ENCODE measurements around the gene TBCE.
"Not testable (repeated sequence)": the region's sequence is repeated elsewhere in the genome, so short reads cannot be mapped to it uniquely, and the experiment has no call there.

TBCE gene

GRCh38 chr1:235457856-235458255, 90.6 kb downstream of the TBCE start:
- DNase-seq: not testable (repeated sequence)

DNA sequence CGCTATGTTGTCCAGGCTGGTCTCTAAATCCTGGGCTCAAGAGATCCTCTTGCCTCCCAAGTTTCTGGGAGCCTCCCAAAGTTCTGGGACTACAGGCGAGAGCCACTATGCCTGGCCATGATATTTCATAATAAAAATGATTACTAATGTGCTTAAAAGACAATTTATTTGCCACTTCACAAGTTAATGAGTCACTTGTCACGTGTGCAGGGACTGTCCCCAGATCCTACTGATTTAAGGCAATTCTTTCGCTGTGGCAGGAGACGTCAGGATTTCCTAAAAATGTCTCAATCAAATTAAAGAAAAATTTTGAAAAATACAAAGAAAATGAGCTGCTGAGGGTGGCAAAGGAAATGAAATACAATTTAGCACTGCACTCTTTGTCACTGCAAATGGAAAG, 93.5 kb downstream of the TBCE start:
- no peak for DNase-seq

- no peak for DNase-seq
Observed at GRCh38 chr1:235461954-235462353, 94.7 kb downstream of the TBCE start.

GRCh38 chr1:235462832-235463231, 95.6 kb downstream of the TBCE start:
- not testable (repeated sequence) for DNase-seq

GRCh38 chr1:235465066-235465465, 97.8 kb downstream of the TBCE start:
- no peak for DNase-seq

DNA sequence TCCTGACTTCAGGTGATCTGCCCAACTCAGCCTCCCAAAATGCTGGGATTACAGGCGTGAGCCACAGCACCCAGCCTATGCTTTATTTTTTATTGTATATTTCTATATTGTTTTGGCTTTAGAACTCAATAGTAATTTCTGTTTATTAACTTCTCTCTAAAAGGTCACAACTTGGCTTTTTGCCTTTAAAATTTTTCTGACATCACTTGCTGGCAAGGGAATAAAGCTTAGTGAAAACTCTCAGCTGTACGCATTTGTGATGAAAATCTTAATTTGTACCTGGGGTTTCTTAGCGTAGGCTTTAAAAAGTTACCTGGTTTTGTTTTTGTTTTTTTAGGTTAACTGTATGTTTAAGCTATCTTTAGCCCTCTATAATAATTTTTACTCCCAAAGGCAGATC, 100.8 kb downstream of the TBCE start:
- DNase-seq: no peak

DNA sequence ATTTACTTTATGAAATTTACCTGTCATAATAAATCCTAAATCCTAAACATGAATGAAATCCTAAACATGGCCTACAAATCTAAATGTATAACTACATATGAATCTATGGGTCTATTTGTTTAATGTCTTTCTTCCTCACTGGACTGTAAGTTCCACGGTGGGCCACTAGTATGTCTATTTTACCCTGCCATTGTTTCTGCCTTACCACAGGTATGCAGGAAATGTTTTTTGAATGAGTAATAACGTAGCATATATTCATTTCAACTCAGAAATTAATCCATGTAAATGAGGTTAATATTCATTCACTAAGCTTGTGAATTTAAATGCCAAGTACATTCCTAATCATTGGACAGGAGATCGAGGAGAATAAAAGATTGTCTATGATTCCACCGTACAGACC, 101.7 kb downstream of the TBCE start:
- DNase-seq: no peak

DNA sequence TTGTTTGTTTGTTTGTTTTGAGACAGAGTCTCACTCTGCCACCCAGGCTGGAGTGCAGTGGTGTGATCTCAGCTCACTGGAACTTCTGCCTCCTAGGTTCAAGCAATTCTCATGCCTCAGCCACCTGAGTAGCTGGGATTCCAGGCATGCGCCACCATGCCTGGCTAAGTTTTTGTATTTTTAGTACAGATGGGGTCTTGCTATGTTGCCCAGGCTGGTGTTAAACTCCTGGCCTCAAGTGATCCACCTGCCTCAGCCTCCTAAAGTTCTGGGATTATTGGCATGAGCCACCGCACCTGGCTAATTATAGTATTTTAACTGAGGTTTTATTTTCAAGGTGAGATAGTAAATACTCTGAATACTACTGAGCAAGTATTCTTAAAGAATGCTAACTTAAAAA, 102.7 kb downstream of the TBCE start:
- DNase-seq: not testable (repeated sequence)

DNA sequence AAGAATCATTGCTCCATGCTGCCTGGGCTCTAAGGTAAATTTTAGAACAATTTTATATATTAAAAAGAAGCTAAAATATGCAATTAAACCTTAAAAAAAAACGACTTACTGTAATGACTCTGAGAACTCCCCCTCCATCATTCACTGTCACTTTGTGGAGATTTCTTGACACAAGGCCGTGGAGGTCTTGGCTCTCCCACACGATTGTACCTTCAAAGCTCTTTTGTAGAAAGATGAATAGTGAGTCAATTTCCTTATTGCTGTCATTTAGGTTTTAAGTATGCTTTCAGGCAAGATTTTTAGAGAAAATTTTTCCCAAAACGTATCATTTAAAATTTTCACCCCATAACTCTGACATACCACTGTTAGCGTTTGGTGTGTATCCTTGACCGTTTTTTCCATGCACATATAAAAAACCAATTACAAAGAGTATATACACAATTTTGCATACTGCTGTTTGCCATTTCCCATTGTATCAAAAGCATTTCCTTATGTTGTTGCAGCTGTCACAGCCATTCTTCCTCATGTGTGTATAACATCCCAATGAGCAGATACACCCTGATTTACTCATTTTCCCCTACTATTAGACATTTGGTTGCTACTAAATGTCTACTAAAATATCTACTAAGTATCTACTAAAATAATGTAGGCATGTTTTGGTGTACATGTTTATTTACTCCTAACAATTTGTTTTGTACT, 103.7 kb downstream of the TBCE start:
- DNase-seq: no peak

- no peak for DNase-seq
Observed at GRCh38 chr1:235473806-235474205, 106.6 kb downstream of the TBCE start.

- no peak for DNase-seq
Observed at GRCh38 chr1:235483090-235483489, 115.9 kb downstream of the TBCE start.

DNA sequence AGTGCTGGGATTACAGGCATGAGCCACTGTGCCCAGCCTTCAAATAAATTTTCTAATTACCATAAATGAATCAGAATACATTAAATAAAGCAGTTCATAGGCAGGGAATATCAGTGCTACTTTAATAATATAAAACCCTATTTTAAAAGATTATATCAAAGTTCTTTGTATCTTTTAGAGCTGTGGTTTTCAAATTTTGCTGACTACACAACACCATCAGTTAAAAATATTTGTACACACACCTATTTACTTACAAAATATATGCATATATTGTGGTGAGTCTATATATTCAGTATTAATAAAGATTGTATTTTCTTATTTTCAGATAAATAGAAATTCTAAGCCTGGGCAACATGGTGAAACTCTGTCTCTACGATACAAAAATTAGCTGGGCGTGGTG, 118.3 kb downstream of the TBCE start:
- no peak for DNase-seq

DNA sequence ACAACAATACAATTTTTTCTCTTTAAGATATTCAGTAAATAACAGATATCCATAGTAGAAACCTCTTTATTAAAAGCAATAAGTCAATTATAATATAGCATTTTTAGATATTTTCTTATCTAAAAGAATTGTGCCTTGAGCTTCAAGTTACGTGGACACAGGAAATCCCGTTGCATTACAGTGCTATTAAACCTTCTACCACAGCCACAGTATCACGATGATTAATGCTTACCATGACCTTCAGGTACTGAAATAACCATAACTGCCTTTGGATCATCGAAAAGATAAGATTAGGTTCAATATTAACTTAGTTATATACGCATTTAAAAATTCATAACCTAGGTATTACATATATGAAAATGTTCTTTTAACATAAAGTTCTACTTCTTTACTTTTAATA, 119.1 kb downstream of the TBCE start:
- no peak for DNase-seq

DNA sequence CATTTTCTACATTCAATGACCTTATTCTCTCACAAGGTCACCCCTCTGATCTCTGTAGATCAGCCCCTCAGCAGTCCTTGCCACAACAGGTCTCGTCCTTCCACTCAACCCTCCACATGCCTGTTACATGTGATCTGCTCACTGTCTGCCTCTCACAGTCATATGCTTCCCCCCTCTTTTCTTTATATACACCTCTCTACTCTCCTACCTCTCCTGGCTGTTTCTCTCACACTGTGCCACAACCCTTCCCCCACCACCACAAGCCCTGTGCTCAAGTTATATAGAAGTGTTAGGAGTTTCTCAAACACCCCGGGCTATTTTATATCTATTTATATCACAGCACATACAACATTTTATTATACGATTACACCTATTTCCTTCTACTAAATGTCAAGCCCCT, 124.4 kb downstream of the TBCE start:
- DNase-seq: no peak

GRCh38 chr1:235494531-235494930, 127.3 kb downstream of the TBCE start:
- no peak for DNase-seq

- DNase-seq: no peak
Observed at GRCh38 chr1:235495030-235495429, 127.8 kb downstream of the TBCE start.

GRCh38 chr1:235495551-235495950, 128.3 kb downstream of the TBCE start:
- DNase-seq: no peak

GRCh38 chr1:235500971-235501540, 133.8 kb downstream of the TBCE start:
- no peak for DNase-seq

Data from activated naive CD4-positive, alpha-beta T cell treated with anti-CD3 and anti-CD28 coated beads, Interleukin-2, amount 50 U/mL, for 16 hours (primary cell).